Activated naive CD8-positive, alpha-beta T cell treated with anti-CD3 and anti-CD28 coated beads, Interleukin-2, amount 10 ng/mL, durations not matched to agents 7 days and 5 days (primary cell): ENCODE data around the gene MUCL1. TPM values are rescaled to one million over a fixed set of nuclear protein-coding genes. Genes with fewer than 3 reads are reported as not detected.
"Not testable (repeated sequence)": the region's sequence is repeated elsewhere in the genome, so short reads cannot be mapped to it uniquely, and the experiment has no call there.

Source experiments
- ATAC-seq: fragments of 150-1000 bp; cut with Tn5 transposase; one replicate; pipeline ENCODE4 v1.10.0; 2021; ENCODE audit warnings: low read depth, moderate library complexity
- POLR2A ChIA-PET: fragments of 350-600 bp; sonication (Branson Sonifier 250); formaldehyde crosslinking; loops from one replicate; lab custom pipeline; 2021; ENCODE audit warnings: antibody characterized with exemption; lab: Charles Lee
- DNase-seq: peaks from one replicate; pipeline ENCODE4 v3.0.0; 2021
- H3K27ac Mint-ChIP-seq: one replicate; pipeline ENCODE4 v1.8.0; 2022; ENCODE audit warnings: mild to moderate bottlenecking, mixed read lengths
- H3K27me3 Mint-ChIP-seq: one replicate; pipeline ENCODE4 v1.8.0; 2022; ENCODE audit warnings: mild to moderate bottlenecking, moderate library complexity, mixed read lengths
- H3K36me3 Mint-ChIP-seq: one replicate; pipeline ENCODE4 v1.8.0; 2021; ENCODE audit warnings: mild to moderate bottlenecking, mixed read lengths
- H3K4me1 Mint-ChIP-seq: one replicate; pipeline ENCODE4 v1.8.0; 2021; ENCODE audit warnings: mixed read lengths
- H3K4me3 Mint-ChIP-seq: one replicate; pipeline ENCODE4 v1.8.0; 2022; ENCODE audit warnings: mild to moderate bottlenecking, moderate library complexity, mixed read lengths
- H3K9me3 Mint-ChIP-seq: one replicate; pipeline ENCODE4 v1.8.0; 2021; ENCODE audit warnings: mixed read lengths
- total RNA-seq, 2 experiments: library from RNA; stranded (reverse); gene quantifications; one replicate each; pipeline ENCODE4 v1.2.3, GENCODE V29; 2021

Gene MUCL1
- total RNA-seq, 2 experiments from 2014 or later: not detected

- POLR2A ChIA-PET: no interaction called here
- H3K4me3 Mint-ChIP-seq: no peak overlapping the region
- no peaks in the 10 kb centered on the region for H3K36me3 Mint-ChIP-seq
- no peaks in the 10 kb centered on the region for H3K9me3 Mint-ChIP-seq
- peaks cover 8% of the 10 kb centered on the region for H3K27me3 Mint-ChIP-seq
- H3K4me1 Mint-ChIP-seq: no peaks in the 10 kb centered on the region
- ATAC-seq (no peak), DNase-seq (no peak)
- no peak overlapping the region for H3K27ac Mint-ChIP-seq
Measured at GRCh38 chr12:54868690-54869089, 14.4 kb downstream of the MUCL1 start.

- no peak for ATAC-seq
- H3K4me1 Mint-ChIP-seq: no peaks in the 10 kb centered on the region
Measured at GRCh38 chr12:54870048-54870447, 15.7 kb downstream of the MUCL1 start.

GRCh38 chr12:54870617-54871016 lies 16.3 kb downstream of the MUCL1 start:
- ATAC-seq: no peak
- no peaks in the 10 kb centered on the region for H3K4me1 Mint-ChIP-seq
- no peak overlapping the region for H3K4me3 Mint-ChIP-seq
- H3K27ac Mint-ChIP-seq: no peak overlapping the region
- DNase-seq: no peak
- no peaks in the 10 kb centered on the region for H3K9me3 Mint-ChIP-seq
- H3K27me3 Mint-ChIP-seq: peaks cover 13% of the 10 kb centered on the region
- no peaks in the 10 kb centered on the region for H3K36me3 Mint-ChIP-seq
- POLR2A ChIA-PET: no interaction called here

More at GRCh38 chr12:54870048-54870447, 15.7 kb downstream of the MUCL1 start:
- H3K9me3 Mint-ChIP-seq: no peaks in the 10 kb centered on the region
- H3K27me3 Mint-ChIP-seq: peaks cover 7% of the 10 kb centered on the region
- POLR2A ChIA-PET: no interaction called here
- DNase-seq: no peak
- H3K36me3 Mint-ChIP-seq: no peaks in the 10 kb centered on the region
- H3K4me3 Mint-ChIP-seq: no peak overlapping the region
- no peak overlapping the region for H3K27ac Mint-ChIP-seq

- POLR2A ChIA-PET: no interaction called here
- Mint-ChIP-seq H3K36me3 (peaks cover 2% of the 10 kb centered on the region), H3K27me3 (peaks cover 18% of the 10 kb centered on the region), H3K4me1 (peaks cover 6% of the 10 kb centered on the region), H3K9me3 (no peaks in the 10 kb centered on the region), H3K4me3 (no peak overlapping the region), H3K27ac (no peak overlapping the region)
- no peak for ATAC-seq
- DNase-seq: no peak
Measured at GRCh38 chr12:54879150-54879549, 24.8 kb downstream of the MUCL1 start.

GRCh38 chr12:54879579-54879978 lies 25.3 kb downstream of the MUCL1 start:
- H3K9me3 Mint-ChIP-seq: peaks cover 3% of the 10 kb centered on the region
- H3K4me1 Mint-ChIP-seq: peaks cover 6% of the 10 kb centered on the region
- H3K36me3 Mint-ChIP-seq: peaks cover 2% of the 10 kb centered on the region
- H3K27me3 Mint-ChIP-seq: peaks cover 18% of the 10 kb centered on the region
- DNase-seq: no peak
- H3K27ac Mint-ChIP-seq: no peak overlapping the region
- POLR2A ChIA-PET: no interaction called here
- no peak overlapping the region for H3K4me3 Mint-ChIP-seq
- no peak for ATAC-seq

- Mint-ChIP-seq H3K4me1 (peaks cover 6% of the 10 kb centered on the region), H3K27me3 (peaks cover 9% of the 10 kb centered on the region), H3K4me3 (no peak overlapping the region), H3K36me3 (peaks cover 2% of the 10 kb centered on the region), H3K27ac (no peak overlapping the region), H3K9me3 (peaks cover 3% of the 10 kb centered on the region)
- ATAC-seq (no peak), DNase-seq (no peak)
- POLR2A ChIA-PET: no interaction called here
Measured at GRCh38 chr12:54882079-54882478, 27.8 kb downstream of the MUCL1 start.

- H3K4me3 Mint-ChIP-seq, H3K36me3 Mint-ChIP-seq, H3K27me3 Mint-ChIP-seq, H3K27ac Mint-ChIP-seq, DNase-seq, POLR2A ChIA-PET, ATAC-seq, H3K4me1 Mint-ChIP-seq, H3K9me3 Mint-ChIP-seq: not testable (repeated sequence)
Measured at GRCh38 chr12:54882597-54882996, 28.3 kb downstream of the MUCL1 start.

GRCh38 chr12:54888428-54888827 lies 34.1 kb downstream of the MUCL1 start:
- H3K4me3 Mint-ChIP-seq, POLR2A ChIA-PET, H3K27ac Mint-ChIP-seq, DNase-seq, H3K27me3 Mint-ChIP-seq, ATAC-seq, H3K4me1 Mint-ChIP-seq, H3K36me3 Mint-ChIP-seq, H3K9me3 Mint-ChIP-seq: not testable (repeated sequence)

GRCh38 chr12:54890339-54890738 lies 36.0 kb downstream of the MUCL1 start:
- POLR2A ChIA-PET: no interaction called here
- H3K27ac Mint-ChIP-seq: no peak overlapping the region
- no peak overlapping the region for H3K4me3 Mint-ChIP-seq
- no peaks in the 10 kb centered on the region for H3K4me1 Mint-ChIP-seq
- no peaks in the 10 kb centered on the region for H3K36me3 Mint-ChIP-seq
- ATAC-seq (no peak), DNase-seq (no peak)
- no peaks in the 10 kb centered on the region for H3K9me3 Mint-ChIP-seq
- peaks cover 2% of the 10 kb centered on the region for H3K27me3 Mint-ChIP-seq

GRCh38 chr12:54891717-54892478 lies 37.6 kb downstream of the MUCL1 start:
- POLR2A ChIA-PET: no interaction called here
- Mint-ChIP-seq H3K27me3 (no peaks in the 10 kb centered on the region), H3K36me3 (no peaks in the 10 kb centered on the region), H3K4me3 (no peak overlapping the region), H3K27ac (no peak overlapping the region), H3K4me1 (no peaks in the 10 kb centered on the region), H3K9me3 (no peaks in the 10 kb centered on the region)
- ATAC-seq (no peak), DNase-seq (no peak)

Other genes with a start within 250 kb of the MUCL1 start
- not detected for gene LACRT, start 219.6 kb upstream of the MUCL1 start, total RNA-seq
- not detected for gene DCD, start 206.2 kb upstream of the MUCL1 start, total RNA-seq
- gene TESPA1, start 130.2 kb downstream of the MUCL1 start, total RNA-seq: 100 to 1,000 TPM; 105 to 112 TPM
- gene NEUROD4, start 165.5 kb downstream of the MUCL1 start, total RNA-seq: not detected